Activated T-cell treated with anti-CD3 and anti-CD28 coated beads for 4 hours (primary cell): Measurements from ENCODE around the gene GGA2.
A peak's percentile ranks its signal among the peaks of the same experiment; 100 is the strongest.
"Not testable (repeated sequence)": the region's sequence is repeated elsewhere in the genome, so short reads cannot be mapped to it uniquely, and the experiment has no call there.

ENCODE experiments used
- DNase-seq: peaks from one replicate; pipeline ENCODE4 v3.0.0-alpha.2; 2020

The GGA2 gene, protein sequence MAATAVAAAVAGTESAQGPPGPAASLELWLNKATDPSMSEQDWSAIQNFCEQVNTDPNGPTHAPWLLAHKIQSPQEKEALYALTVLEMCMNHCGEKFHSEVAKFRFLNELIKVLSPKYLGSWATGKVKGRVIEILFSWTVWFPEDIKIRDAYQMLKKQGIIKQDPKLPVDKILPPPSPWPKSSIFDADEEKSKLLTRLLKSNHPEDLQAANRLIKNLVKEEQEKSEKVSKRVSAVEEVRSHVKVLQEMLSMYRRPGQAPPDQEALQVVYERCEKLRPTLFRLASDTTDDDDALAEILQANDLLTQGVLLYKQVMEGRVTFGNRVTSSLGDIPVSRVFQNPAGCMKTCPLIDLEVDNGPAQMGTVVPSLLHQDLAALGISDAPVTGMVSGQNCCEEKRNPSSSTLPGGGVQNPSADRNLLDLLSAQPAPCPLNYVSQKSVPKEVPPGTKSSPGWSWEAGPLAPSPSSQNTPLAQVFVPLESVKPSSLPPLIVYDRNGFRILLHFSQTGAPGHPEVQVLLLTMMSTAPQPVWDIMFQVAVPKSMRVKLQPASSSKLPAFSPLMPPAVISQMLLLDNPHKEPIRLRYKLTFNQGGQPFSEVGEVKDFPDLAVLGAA

DNA sequence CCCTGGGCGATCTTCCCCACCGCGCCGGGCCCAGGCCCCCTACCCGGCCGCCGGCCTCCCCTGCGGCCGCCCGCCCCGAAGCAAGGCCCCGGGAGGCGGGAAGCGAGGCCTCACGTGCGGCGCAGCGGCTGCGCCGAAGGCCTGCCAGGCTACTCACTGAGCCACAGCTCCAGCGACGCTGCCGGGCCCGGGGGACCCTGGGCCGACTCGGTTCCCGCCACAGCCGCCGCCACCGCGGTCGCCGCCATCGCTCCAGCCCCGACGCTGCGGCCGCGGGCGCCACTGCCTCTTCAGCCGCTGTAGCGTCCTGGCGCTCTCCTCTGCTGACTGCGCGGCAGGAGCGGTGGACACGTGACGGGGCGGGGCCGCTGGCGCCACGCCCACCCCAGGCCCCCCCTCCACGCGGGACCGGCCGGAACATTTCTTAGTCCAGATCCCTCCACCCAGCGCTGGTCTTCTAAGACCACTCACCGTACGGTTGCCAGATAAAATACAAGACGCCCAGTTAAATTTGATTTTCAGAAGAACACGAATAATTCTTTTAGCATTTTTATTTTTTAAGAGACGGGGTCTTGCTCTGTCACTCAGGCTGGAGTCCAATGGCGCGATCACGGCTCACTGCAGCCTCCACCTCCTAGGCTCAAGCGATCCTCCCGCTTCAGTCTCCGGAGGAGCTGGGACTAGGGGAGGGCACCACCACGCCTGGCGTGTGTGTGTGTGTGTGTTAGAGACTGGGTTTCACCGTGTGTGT, at the start of gene GGA2:
GGA2 (minus strand) TSS at position 331 of the 751 bp plus-strand sequence; CDS start at position 248, 83 bp downstream.
- DNase-seq, result peak; percentile 71

DNA sequence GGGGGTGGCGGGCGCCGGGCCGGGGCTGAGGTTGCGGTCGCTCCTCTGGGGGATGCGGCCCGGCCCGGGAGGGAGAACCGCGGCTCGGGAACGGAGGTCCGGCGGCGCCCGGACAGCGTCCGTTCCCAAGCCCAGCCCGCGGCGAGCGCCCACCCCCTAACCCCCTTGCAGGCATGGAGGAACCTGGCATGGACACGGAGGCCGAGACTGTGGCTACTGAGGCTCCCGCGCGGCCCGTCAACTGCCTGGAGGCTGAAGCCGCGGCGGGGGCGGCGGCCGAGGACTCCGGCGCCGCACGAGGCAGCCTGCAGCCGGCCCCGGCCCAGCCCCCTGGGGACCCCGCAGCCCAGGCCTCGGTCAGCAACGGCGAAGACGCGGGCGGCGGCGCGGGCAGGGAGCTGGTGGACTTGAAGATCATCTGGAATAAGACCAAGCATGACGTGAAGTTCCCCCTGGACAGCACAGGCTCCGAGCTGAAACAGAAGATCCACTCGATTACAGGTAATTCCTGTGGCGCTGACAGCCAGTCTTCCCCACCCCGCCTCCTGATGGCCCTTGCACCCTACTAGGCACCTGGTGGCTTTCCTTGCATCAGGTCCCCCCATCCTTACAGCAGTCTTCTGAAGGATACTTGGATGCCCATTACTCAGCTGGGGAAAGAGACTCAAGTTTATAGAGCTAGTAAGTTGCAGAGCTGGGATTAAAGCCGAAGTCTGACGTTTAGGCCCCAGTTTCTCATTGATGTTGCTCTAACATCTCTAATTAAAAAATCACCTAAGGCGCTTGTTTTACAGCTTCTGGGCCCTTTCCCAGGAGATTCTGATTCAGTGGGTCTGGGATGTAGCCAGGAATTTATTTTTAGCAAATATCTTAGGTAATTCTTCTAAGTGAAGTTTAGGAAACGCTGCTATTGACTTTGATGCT, 47.7 kb upstream of the GGA2 start:
- DNase-seq, result peak; percentile 9

DNA sequence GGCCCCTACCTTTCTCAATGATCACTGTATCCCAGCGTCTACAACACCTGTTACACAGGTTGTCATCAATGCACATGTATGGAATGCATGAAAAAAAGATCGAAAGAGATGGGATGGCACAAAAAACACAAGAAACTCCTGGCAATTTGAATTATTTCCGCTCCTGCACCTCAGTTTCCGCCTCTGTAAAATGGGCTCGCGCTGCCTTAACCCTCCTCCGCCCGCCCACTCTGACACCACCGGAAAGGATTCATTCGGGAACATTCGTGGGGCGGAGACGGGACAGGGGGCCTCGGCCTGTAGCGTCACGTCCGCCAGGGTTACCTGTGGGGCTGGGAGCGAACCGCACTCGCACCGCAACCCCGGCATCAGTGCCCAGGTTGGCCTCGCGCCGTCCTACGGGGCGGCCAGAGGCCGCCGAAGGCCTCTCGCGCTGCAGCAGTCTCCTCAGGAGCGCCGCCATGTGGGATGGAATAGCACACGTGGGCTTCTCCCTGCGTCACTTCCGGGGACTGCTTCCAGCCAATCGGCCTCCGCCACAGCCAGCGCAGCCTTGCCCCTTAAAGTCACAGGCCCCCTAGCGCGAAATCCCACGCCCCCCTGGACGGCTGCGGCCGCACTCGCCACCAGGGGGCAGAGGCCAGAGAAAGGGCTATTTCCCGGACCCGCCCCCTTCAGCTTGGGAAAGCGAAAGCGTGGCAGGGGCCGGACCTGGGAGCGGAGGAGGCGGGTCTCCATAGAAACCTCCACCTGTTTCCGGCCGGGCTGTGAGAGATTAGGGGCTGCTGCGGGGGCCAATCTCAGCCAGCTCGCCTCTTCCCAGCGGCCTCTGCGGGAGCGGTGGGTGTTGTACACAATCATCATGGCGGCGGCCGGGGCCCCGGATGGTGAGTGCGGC, 46.8 kb upstream of the GGA2 start, which contains the start of the genes EARS2 and UBFD1:
EARS2 (minus strand) TSS at position 470 of the 898 bp plus-strand sequence; CDS start at position 463, 7 bp downstream.
UBFD1 (plus strand) TSS at position 847 of the 898 bp plus-strand sequence; CDS start at position 863, 16 bp downstream.
- DNase-seq, result peak; percentile 95

- DNase-seq, result no peak
Measured at GRCh38 chr16:23554536-23554935, 44.2 kb upstream of the GGA2 start.

DNA sequence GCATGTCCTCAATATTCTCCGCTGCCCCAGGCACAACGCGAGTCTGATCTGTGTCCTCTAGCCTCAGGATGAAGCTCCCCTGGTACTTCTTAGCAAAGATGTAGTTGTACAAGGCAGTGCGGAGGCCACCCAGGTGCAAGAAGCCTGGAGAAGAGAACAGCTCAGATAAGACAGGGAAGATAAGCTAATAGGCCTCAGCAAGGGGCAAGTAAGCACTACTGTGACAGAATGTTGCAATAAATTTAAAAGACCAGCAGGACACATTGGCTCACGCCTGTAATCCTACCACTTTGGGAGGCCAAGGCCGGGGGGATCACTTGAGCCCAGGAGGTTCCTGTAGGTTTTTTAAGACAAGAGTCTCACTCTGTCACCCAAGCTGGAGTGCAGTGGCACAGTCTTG, 41.9 kb upstream of the GGA2 start:
- DNase-seq, result no peak

- no peak for DNase-seq
Measured at GRCh38 chr16:23549938-23550337, 39.6 kb upstream of the GGA2 start.

- no peak for DNase-seq
Measured at GRCh38 chr16:23544436-23544835, 34.1 kb upstream of the GGA2 start.

DNA sequence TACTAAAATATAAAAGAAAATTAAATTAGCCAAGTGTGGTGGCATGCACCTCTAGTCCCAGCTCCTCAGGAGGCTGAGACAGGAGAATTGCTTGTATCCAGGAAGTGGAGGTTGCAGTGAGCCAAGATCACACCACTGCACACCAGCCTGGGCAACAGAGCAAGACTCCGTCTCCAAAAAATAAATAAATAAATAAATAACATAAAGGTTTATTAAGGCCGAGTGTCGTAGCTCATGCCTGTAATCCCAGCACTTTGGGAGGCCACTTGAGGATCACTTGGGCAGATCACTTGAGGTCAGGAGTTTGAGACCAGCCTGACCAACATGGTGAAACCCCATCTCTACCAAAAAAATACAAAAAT, 30.5 kb upstream of the GGA2 start:
- DNase-seq, result not testable (repeated sequence)

GRCh38 chr16:23539984-23540816, 29.9 kb upstream of the GGA2 start:
- DNase-seq, result no peak

DNA sequence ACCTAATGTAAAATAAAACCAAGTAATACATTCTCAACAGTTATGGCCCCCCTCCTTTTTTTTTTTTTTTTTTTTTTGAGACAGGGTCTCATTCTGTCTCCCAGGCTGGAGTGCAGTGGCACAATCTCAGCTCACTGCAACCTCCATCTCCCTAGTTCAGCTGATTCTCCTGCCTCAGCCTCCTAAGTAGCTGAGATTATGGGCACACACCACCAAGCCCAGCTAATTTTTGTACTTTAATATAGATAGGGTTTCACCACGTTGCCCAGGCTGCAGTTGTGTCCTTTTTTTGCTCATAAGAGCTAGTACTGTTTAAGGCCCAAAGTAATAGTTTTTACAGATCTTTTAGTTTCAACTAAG, 28.6 kb upstream of the GGA2 start:
- DNase-seq, result no peak

GRCh38 chr16:23537390-23537789, 27.1 kb upstream of the GGA2 start:
- DNase-seq, result no peak

DNA sequence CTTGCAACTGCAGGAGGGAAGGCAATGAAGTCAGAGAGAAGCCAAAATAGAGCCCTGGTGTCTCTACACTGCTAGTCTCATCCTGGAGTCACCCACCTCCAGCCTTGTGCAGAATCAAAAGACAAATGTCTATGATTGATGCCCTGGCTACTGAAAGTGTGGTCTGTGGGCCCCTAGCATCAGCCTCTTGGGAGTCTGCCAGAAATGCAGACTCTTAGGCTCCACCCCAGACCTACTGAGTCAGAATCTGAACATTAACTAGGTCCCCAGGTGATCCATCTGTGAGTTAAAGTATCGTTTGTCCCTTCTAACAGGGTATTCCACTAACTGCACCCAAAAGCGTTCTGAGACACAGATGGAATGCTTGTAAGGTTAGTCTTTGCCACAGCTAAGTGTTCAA, 25.6 kb upstream of the GGA2 start:
- DNase-seq, result no peak

GRCh38 chr16:23534868-23535860, 24.9 kb upstream of the GGA2 start:
- DNase-seq, result no peak

DNA sequence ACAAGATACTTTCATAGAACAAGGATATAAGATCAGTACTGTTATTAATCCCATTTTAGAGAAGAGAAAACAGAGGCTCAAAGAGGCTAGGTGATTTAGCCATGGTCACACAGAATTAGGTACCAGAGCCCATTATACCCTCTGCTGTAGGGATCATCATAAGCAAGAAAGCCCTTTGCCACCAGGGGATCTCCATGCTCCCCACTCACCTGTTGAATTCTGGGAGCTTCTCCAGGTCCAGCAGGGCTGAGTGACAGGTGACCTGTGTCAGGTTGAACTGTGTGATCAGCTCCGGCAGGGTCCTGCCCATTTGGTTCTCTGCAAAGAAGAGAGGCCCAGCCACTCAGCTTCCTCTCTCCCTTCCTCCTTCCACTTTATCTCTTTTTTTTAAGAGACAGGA, 22.2 kb upstream of the GGA2 start:
- no peak for DNase-seq

- DNase-seq, result no peak
Measured at GRCh38 chr16:23530062-23530461, 19.8 kb upstream of the GGA2 start.

DNA sequence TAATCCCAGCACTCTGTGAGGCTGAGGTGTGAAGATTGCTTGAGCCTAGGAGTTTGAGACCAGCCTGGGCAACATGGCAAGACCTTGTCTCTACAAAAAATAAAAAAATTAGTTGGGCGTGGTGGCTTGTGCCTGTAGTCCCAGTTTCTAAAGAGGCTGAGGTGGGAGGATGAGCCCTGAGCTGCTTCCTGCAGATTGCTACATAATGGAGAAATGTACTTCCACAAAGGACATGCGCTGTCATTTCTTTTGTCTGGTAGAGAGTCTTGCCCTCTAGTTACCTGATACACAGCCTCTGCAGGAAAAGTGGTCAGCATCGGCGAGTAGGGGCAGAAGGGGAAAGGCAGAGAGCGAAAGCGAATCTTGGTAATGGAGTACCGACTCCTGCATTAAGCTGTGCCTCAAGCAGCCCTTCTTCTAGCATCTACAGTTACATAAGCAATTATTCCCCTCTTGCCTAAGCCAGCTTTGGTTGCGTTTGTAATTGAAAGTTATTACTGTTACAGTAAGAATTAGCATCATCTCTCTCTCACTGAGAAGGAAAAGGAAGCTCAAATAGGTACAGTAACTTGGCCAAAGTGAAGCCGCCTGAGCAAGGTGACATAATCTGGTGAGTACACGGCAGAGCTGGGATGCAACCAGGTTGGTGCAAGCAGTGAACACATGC, 18.5 kb upstream of the GGA2 start:
- DNase-seq, result no peak

GRCh38 chr16:23527961-23528643, 17.8 kb upstream of the GGA2 start:
- DNase-seq, result no peak

DNA sequence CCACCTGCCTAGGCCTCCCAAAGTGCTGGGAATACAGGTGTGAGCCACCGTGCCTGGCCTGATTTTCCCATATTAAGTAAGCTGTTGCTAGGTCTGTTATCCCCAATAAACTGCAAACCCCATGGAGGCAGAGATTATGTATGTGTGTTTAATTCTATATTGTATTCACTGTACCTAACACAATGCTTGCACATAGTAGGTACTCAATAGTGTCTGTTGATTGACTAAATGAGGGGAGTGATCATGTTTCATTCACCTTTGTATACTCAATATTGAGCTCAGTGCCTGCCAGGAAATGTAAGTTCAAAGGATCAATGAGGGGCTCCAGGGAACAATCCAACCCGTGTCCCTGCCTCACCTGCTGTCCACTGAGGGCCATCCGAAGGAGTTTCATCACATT, 14.6 kb upstream of the GGA2 start:
- no peak for DNase-seq
